ENCODE data around the gene CHD6.

DNA sequence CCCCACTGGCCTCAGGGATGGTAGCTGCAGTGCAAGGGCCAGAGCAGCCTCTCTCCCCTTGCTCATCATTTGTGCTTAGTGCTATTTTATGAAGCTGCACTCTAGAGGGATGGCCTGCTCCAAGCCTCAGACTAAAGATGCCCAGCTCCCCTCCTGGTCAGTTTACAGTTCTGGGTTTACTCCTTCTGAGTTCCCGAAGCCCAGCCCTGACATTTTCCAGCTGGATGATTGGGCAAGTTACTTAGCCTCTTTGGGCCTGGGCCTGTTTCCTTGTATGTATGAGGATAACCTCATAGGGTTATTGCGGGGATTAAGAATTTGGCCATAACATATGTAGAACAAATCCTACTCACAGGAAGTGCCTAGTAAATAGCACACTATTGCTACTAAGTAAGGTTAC is 219.8 kb downstream of the CHD6 start:
- no peak for TF ChIP-seq ZNF175 (tag by site-specific recombination; IDR thresholded peaks at IDR 0.05)
- TF ChIP-seq ZNF354C (tag by site-specific recombination; IDR thresholded peaks at IDR 0.05; ENCODE audit: borderline replicate concordance, low read depth): no peak
